HepG2 (cell line): ENCODE results near the gene SUOX. TPM values are rescaled to one million over a fixed set of nuclear protein-coding genes. Genes with fewer than 3 reads are reported as not detected.

Experiments used
- AGO1 ChIP-seq: fragments of 200-400 bp; formaldehyde crosslinking; IDR thresholded peaks from 2 replicates; pipeline ENCODE4 v1.6.1; 2017; ENCODE audit warnings: mild to moderate bottlenecking, low read depth, low read length, moderate library complexity; ENCODE audit not compliant: poor library complexity, severe bottlenecking
- CBX5 ChIP-seq: sonication (generic); formaldehyde crosslinking; IDR thresholded peaks from 2 replicates; pipeline ENCODE4 v1.4.0; 2020; ENCODE audit warnings: missing genetic modification reagents, borderline replicate concordance
- GATAD2A ChIP-seq: IDR thresholded peaks from 2 replicates; pipeline ENCODE4 v1.6.1; 2016
- JDP2 ChIP-seq: sonication (generic); formaldehyde crosslinking; IDR thresholded peaks from 2 replicates; pipeline ENCODE4 v1.8.1; 2022; ENCODE audit warnings: missing genetic modification reagents, borderline replicate concordance
- KDM5A ChIP-seq: fragments of 200-600 bp; sonication (generic); IDR thresholded peaks from 2 replicates; pipeline ENCODE4 v1.7.0; 2018; ENCODE audit warnings: antibody characterized with exemption, mild to moderate bottlenecking, low read length, borderline replicate concordance
- KLF15 ChIP-seq: sonication (generic); formaldehyde crosslinking; IDR thresholded peaks from 2 replicates; pipeline ENCODE4 v1.8.1; 2023; ENCODE audit warnings: borderline replicate concordance, mild to moderate bottlenecking, inconsistent platforms, missing genetic modification reagents, mixed read lengths
- MTF2 ChIP-seq: sonication (generic); formaldehyde crosslinking; IDR thresholded peaks from 2 replicates; pipeline ENCODE4 v1.5.0; 2020; ENCODE audit warnings: missing genetic modification reagents, borderline replicate concordance
- MYC ChIP-seq: sonication (generic); formaldehyde crosslinking; IDR thresholded peaks from 2 replicates; pipeline ENCODE4 v1.9.0; 2021; ENCODE audit warnings: missing genetic modification reagents, borderline replicate concordance
- RCOR2 ChIP-seq: IDR thresholded peaks from 2 replicates; pipeline ENCODE4 v1.6.1; 2016; ENCODE audit warnings: missing biosample characterization, missing genetic modification reagents
- SOX13 ChIP-seq, 3 experiments: fragments of 450-650 bp in 1 of 3; sonication (generic) in 1 of 3; formaldehyde crosslinking in 1 of 3; IDR thresholded peaks in 2 of 3; conservative IDR thresholded peaks in 1 of 3; 2 replicates each; pipeline versions ENCODE4 v1.5.0 to v1.6.1; 2016 to 2020; ENCODE audit warnings: antibody characterized with exemption in 1 of 3, mild to moderate bottlenecking in 1 of 3, missing compliant biosample characterization in 1 of 3, missing genetic modification reagents in 1 of 3, moderate library complexity in 1 of 3
- WIZ ChIP-seq: sonication (generic); formaldehyde crosslinking; IDR thresholded peaks from 2 replicates; pipeline ENCODE4 v1.5.1; 2020; ENCODE audit warnings: mild to moderate bottlenecking, missing genetic modification reagents
- ZBTB20 ChIP-seq: sonication (generic); formaldehyde crosslinking; IDR thresholded peaks from 2 replicates; pipeline ENCODE4 v1.8.1; 2023; ENCODE audit warnings: missing genetic modification reagents, low read depth, mild to moderate bottlenecking, borderline replicate concordance
- ZBTB21 ChIP-seq: sonication (generic); formaldehyde crosslinking; IDR thresholded peaks from 2 replicates; pipeline ENCODE4 v1.4.0; 2020; ENCODE audit warnings: missing genetic modification reagents
- ZFP36 ChIP-seq: fragments of 150-350 bp; IDR thresholded peaks from 2 replicates; pipeline ENCODE4 v1.6.1; 2018; ENCODE audit warnings: borderline replicate concordance, low read length, low read depth; ENCODE audit not compliant: partially characterized antibody
- ZGPAT ChIP-seq: IDR thresholded peaks from 2 replicates; pipeline ENCODE4 v1.6.1; 2016; ENCODE audit warnings: mild to moderate bottlenecking
- ZNF552 ChIP-seq: sonication (generic); formaldehyde crosslinking; IDR thresholded peaks from 2 replicates; pipeline ENCODE4 v1.9.0; 2022; ENCODE audit warnings: missing genetic modification reagents, mild to moderate bottlenecking, borderline replicate concordance
- ZNF574 ChIP-seq: sonication (generic); formaldehyde crosslinking; IDR thresholded peaks from 2 replicates; pipeline ENCODE4 v1.4.0; 2020; ENCODE audit warnings: missing genetic modification reagents
- ZNF678 ChIP-seq: sonication (generic); formaldehyde crosslinking; IDR thresholded peaks from 2 replicates; pipeline ENCODE4 v1.4.0; 2020; ENCODE audit warnings: mild to moderate bottlenecking, missing genetic modification reagents
- ZNF737 ChIP-seq: sonication (generic); formaldehyde crosslinking; IDR thresholded peaks from 2 replicates; pipeline ENCODE4 v1.5.0; 2020; ENCODE audit warnings: missing genetic modification reagents, mild to moderate bottlenecking, borderline replicate concordance
- ZNF800 ChIP-seq: sonication (generic); formaldehyde crosslinking; IDR thresholded peaks from 2 replicates; pipeline ENCODE4 v1.4.0; 2020; ENCODE audit warnings: missing genetic modification reagents
- polyA plus RNA-seq, 8 experiments: library from polyadenylated mRNA; depleted of rRNA in 3 of 8; stranded (reverse) in 7 of 8; unstranded in 1 of 8; fragments of >200 nt; fragmentation: Illumina TruSeq in 4 of 8; extraction: Trizol in 4 of 8; gene quantifications; 2 replicates each; pipeline versions ENCODE4 v1.2.1 to v1.2.3, GENCODE V29; 2011 to 2016; ENCODE audit warnings: low read depth in 4 of 8, missing spikeins in 1 of 8, mixed read lengths in 1 of 8; ENCODE audit not compliant: insufficient read depth in 1 of 8
- total RNA-seq, 5 experiments: library from RNA; depleted of rRNA; stranded (reverse); fragments of >200 nt; fragmentation: Illumina TruSeq; extraction: Trizol; gene quantifications; 2 replicates each; pipeline ENCODE4 v1.2.3, GENCODE V29; 2016; ENCODE audit warnings: low read depth in 1 of 5
- TF ChIP-seq, protein P1 (sequence below): sonication (generic); formaldehyde crosslinking; IDR thresholded peaks from 2 replicates; pipeline ENCODE4 v1.8.0; 2022; ENCODE audit warnings: mild to moderate bottlenecking, missing genetic modification reagents

SUOX gene
- total and polyA plus RNA-seq, 2 of the 13 experiments (the other 11 are each of a cell fraction or from before 2014, with no cell fraction given), result 23.9 to 25.9 TPM

- no peak for TF ChIP-seq ZNF800
- no peak for TF ChIP-seq WIZ (CRISPR knock-in tag)
- no peak for TF ChIP-seq GATAD2A (CRISPR knock-in tag)
- TF ChIP-seq ZNF678 (CRISPR knock-in tag), result 0 out of 2 replicates have a peak, but pooled peaks have one; percentile 35
- TF ChIP-seq RCOR2, result no peak
- peak; percentile 42; the same call in 1 of the 2 replicates for TF ChIP-seq ZGPAT (CRISPR knock-in tag)
- no peak for TF ChIP-seq CBX5 (CRISPR knock-in tag)
- TF ChIP-seq KDM5A, result peak; percentile 69
- no peak for TF ChIP-seq ZNF552 (CRISPR knock-in tag)
- no peak for TF ChIP-seq MTF2 (CRISPR knock-in tag)
- no peak for TF ChIP-seq SOX13 (IDR thresholded peaks at IDR 0.05)
- no peak for TF ChIP-seq SOX13 (CRISPR knock-in tag; conservative IDR thresholded peaks at IDR 0.05 in 1 of 2, IDR thresholded peaks at IDR 0.05 in 1 of 2)
- TF ChIP-seq AGO1, result no peak
- TF ChIP-seq KLF15 (CRISPR knock-in tag), result no peak
- no peak for TF ChIP-seq ZBTB21 (CRISPR knock-in tag)
- no peak for TF ChIP-seq MYC (CRISPR knock-in tag)
- TF ChIP-seq JDP2 (CRISPR knock-in tag), result no peak
- no peak for TF ChIP-seq ZBTB20
- TF ChIP-seq, protein P1, sequence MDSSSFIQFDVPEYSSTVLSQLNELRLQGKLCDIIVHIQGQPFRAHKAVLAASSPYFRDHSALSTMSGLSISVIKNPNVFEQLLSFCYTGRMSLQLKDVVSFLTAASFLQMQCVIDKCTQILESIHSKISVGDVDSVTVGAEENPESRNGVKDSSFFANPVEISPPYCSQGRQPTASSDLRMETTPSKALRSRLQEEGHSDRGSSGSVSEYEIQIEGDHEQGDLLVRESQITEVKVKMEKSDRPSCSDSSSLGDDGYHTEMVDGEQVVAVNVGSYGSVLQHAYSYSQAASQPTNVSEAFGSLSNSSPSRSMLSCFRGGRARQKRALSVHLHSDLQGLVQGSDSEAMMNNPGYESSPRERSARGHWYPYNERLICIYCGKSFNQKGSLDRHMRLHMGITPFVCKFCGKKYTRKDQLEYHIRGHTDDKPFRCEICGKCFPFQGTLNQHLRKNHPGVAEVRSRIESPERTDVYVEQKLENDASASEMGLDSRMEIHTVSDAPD (CRISPR knock-in tag), result no peak
- TF ChIP-seq ZNF574 (CRISPR knock-in tag), result no peak
- no peak for TF ChIP-seq ZFP36
- no peak for TF ChIP-seq ZNF737 (CRISPR knock-in tag)
Observed at GRCh38 chr12:55966408-55967281, 30.4 kb upstream of the SUOX start, which contains the start of gene CDK2 (continued).
